Esophagus squamous epithelium (tissue), 4 donors: Measurements from ENCODE around the gene ELK3.

Source experiments
- CTCF ChIP-seq, 6 experiments: fragments of 450-650 bp in 4 of 6; fragments of 200-600 bp in 2 of 6; sonication (generic) in 2 of 6; IDR thresholded peaks; one replicate each; pipeline ENCODE4 v1.5.1; 2016 to 2019; ENCODE audit warnings: antibody characterized with exemption in 6 of 6, mild to moderate bottlenecking in 4 of 6, moderate library complexity in 4 of 6
- POLR2A ChIP-seq, 4 donors: fragments of 450-650 bp; IDR thresholded peaks; one replicate each; pipeline ENCODE4 v1.6.1; 2017; ENCODE audit warnings: antibody characterized with exemption in 4 of 4, mild to moderate bottlenecking in 4 of 4, moderate library complexity in 3 of 4

- TF ChIP-seq CTCF (IDR thresholded peaks at IDR 0.05) (no peak), POLR2A (IDR thresholded peaks at IDR 0.05) (no peak)
These were observed 40.7 kb downstream of the ELK3 start for GRCh38 chr12:96234591-96235483.
